Esophagus muscularis mucosa (tissue), 4 donors: ENCODE results near the gene PNMA1.

Experiments
- CTCF ChIP-seq, 3 experiments: fragments of 200-600 bp in 2 of 3; fragments of 450-650 bp in 1 of 3; sonication (generic) in 2 of 3; IDR thresholded peaks; one replicate each; pipeline ENCODE4 v1.5.1; 2017 to 2019; ENCODE audit warnings: antibody characterized with exemption in 3 of 3, mild to moderate bottlenecking in 2 of 3, moderate library complexity in 1 of 3
- EP300 ChIP-seq: sonication (generic); formaldehyde crosslinking; IDR thresholded peaks from one replicate; pipeline ENCODE4 v1.6.1; 2017; ENCODE audit warnings: antibody characterized with exemption
- POLR2A ChIP-seq: fragments of 450-650 bp; IDR thresholded peaks from one replicate; pipeline ENCODE4 v1.6.1; 2017; ENCODE audit warnings: antibody characterized with exemption, moderate library complexity, mild to moderate bottlenecking, low read depth
- POLR2AphosphoS5 ChIP-seq, 2 donors: sonication (generic); formaldehyde crosslinking; IDR thresholded peaks; one replicate each; pipeline ENCODE4 v1.6.1; 2017; ENCODE audit warnings: antibody characterized with exemption in 2 of 2

GRCh38 chr14:73661872-73662271 is 52.3 kb downstream of the PNMA1 start:
- TF ChIP-seq CTCF (IDR thresholded peaks at IDR 0.05): no peak
- no peak for TF ChIP-seq POLR2A
- TF ChIP-seq POLR2AphosphoS5 (IDR thresholded peaks at IDR 0.05): no peak
- no peak for TF ChIP-seq EP300
